ENCODE data around the gene LASP1.

The LASP1 gene

GRCh38 chr17:38905375-38905774 is 35.5 kb downstream of the LASP1 start:
- TF ChIP-seq GATA2 (IDR thresholded peaks at IDR 0.05; ENCODE audit: low read depth, low read length) (no peak), GATA3 (IDR thresholded peaks at IDR 0.05; ENCODE audit: low read depth, low read length) (no peak)

- TF ChIP-seq GATA3 (IDR thresholded peaks at IDR 0.05; ENCODE audit: low read depth, low read length) (no peak), GATA2 (IDR thresholded peaks at IDR 0.05; ENCODE audit: low read depth, low read length) (no peak)
These were observed 36.8 kb downstream of the LASP1 start for GRCh38 chr17:38906460-38907228.

- TF ChIP-seq GATA2 (IDR thresholded peaks at IDR 0.05; ENCODE audit: low read depth, low read length) (no peak), GATA3 (IDR thresholded peaks at IDR 0.05; ENCODE audit: low read depth, low read length) (no peak)
These were observed 38.2 kb downstream of the LASP1 start for GRCh38 chr17:38907930-38908675.

GRCh38 chr17:38908676-38909181 is 38.9 kb downstream of the LASP1 start:
- TF ChIP-seq GATA3 (IDR thresholded peaks at IDR 0.05; ENCODE audit: low read depth, low read length) (no peak), GATA2 (IDR thresholded peaks at IDR 0.05; ENCODE audit: low read depth, low read length) (no peak)

- TF ChIP-seq GATA2 (IDR thresholded peaks at IDR 0.05; ENCODE audit: low read depth, low read length) (no peak), GATA3 (IDR thresholded peaks at IDR 0.05; ENCODE audit: low read depth, low read length) (no peak)
These were observed 40.5 kb downstream of the LASP1 start for GRCh38 chr17:38910325-38910724.

- TF ChIP-seq GATA3 (IDR thresholded peaks at IDR 0.05; ENCODE audit: low read depth, low read length) (no peak), GATA2 (IDR thresholded peaks at IDR 0.05; ENCODE audit: low read depth, low read length) (no peak)
These were observed 41.3 kb downstream of the LASP1 start for GRCh38 chr17:38911081-38911730.

GRCh38 chr17:38912221-38912813 is 42.5 kb downstream of the LASP1 start:
- TF ChIP-seq GATA2 (IDR thresholded peaks at IDR 0.05; ENCODE audit: low read depth, low read length) (0 out of 2 replicates have a peak, but pooled peaks have one; percentile 25), GATA3 (IDR thresholded peaks at IDR 0.05; ENCODE audit: low read depth, low read length) (no peak)

- TF ChIP-seq GATA2 (IDR thresholded peaks at IDR 0.05; ENCODE audit: low read depth, low read length) (peak; percentile 79), GATA3 (IDR thresholded peaks at IDR 0.05; ENCODE audit: low read depth, low read length) (no peak)
These were observed 45.1 kb downstream of the LASP1 start for GRCh38 chr17:38914741-38915638.

GRCh38 chr17:38915639-38915995 is 45.8 kb downstream of the LASP1 start:
- TF ChIP-seq GATA2 (IDR thresholded peaks at IDR 0.05; ENCODE audit: low read depth, low read length) (peak; percentile 30; the same call in 1 of the 2 replicates), GATA3 (IDR thresholded peaks at IDR 0.05; ENCODE audit: low read depth, low read length) (no peak)

- no peak for TF ChIP-seq GATA3 (IDR thresholded peaks at IDR 0.05; ENCODE audit: low read depth, low read length)
- TF ChIP-seq GATA2 (IDR thresholded peaks at IDR 0.05; ENCODE audit: low read depth, low read length), result no peak
These were observed 46.9 kb downstream of the LASP1 start for GRCh38 chr17:38916771-38917170.

GRCh38 chr17:38917259-38917658 is 47.4 kb downstream of the LASP1 start:
- TF ChIP-seq GATA3 (IDR thresholded peaks at IDR 0.05; ENCODE audit: low read depth, low read length) (no peak), GATA2 (IDR thresholded peaks at IDR 0.05; ENCODE audit: low read depth, low read length) (no peak)

- no peak for TF ChIP-seq GATA2 (IDR thresholded peaks at IDR 0.05; ENCODE audit: low read depth, low read length)
- no peak for TF ChIP-seq GATA3 (IDR thresholded peaks at IDR 0.05; ENCODE audit: low read depth, low read length)
These were observed 48.5 kb downstream of the LASP1 start for GRCh38 chr17:38918129-38918913.
